Measurements from ENCODE around the gene LRP11.

- no peak for TF ChIP-seq WRNIP1 (IDR thresholded peaks at IDR 0.05; ENCODE audit: borderline replicate concordance, low read depth, low read length)
- TF ChIP-seq, protein P1, sequence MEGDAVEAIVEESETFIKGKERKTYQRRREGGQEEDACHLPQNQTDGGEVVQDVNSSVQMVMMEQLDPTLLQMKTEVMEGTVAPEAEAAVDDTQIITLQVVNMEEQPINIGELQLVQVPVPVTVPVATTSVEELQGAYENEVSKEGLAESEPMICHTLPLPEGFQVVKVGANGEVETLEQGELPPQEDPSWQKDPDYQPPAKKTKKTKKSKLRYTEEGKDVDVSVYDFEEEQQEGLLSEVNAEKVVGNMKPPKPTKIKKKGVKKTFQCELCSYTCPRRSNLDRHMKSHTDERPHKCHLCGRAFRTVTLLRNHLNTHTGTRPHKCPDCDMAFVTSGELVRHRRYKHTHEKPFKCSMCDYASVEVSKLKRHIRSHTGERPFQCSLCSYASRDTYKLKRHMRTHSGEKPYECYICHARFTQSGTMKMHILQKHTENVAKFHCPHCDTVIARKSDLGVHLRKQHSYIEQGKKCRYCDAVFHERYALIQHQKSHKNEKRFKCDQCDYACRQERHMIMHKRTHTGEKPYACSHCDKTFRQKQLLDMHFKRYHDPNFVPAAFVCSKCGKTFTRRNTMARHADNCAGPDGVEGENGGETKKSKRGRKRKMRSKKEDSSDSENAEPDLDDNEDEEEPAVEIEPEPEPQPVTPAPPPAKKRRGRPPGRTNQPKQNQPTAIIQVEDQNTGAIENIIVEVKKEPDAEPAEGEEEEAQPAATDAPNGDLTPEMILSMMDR (IDR thresholded peaks at IDR 0.05 in 2 of 3, conservative IDR thresholded peaks at IDR 0.05 in 1 of 3; ENCODE audit: control insufficient read depth in 2 of 3, extremely low read depth in 1 of 3, insufficient read depth in 1 of 3, low read depth in 3 of 3, low read length in 3 of 3) = no peak
- no peak for TF ChIP-seq MYC (IDR thresholded peaks at IDR 0.05; ENCODE audit: insufficient read depth, insufficient read length, insufficient replicate concordance, low read length, severe bottlenecking)
- TF ChIP-seq, protein P2, sequence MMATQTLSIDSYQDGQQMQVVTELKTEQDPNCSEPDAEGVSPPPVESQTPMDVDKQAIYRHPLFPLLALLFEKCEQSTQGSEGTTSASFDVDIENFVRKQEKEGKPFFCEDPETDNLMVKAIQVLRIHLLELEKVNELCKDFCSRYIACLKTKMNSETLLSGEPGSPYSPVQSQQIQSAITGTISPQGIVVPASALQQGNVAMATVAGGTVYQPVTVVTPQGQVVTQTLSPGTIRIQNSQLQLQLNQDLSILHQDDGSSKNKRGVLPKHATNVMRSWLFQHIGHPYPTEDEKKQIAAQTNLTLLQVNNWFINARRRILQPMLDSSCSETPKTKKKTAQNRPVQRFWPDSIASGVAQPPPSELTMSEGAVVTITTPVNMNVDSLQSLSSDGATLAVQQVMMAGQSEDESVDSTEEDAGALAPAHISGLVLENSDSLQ (IDR thresholded peaks at IDR 0.05) = no peak
- no peak for TF ChIP-seq YY1 (IDR thresholded peaks at IDR 0.05; ENCODE audit: low read depth, low read length)
- TF ChIP-seq JUND (IDR thresholded peaks at IDR 0.05; ENCODE audit: low read depth, low read length) = no peak
- TF ChIP-seq HDAC2 (IDR thresholded peaks at IDR 0.05) = no peak
- no peak for TF ChIP-seq EED (IDR thresholded peaks at IDR 0.05; ENCODE audit: low read depth)
- TF ChIP-seq USF2 (IDR thresholded peaks at IDR 0.05; ENCODE audit: borderline replicate concordance, low read depth, low read length) = no peak
- TF ChIP-seq TCF3 (IDR thresholded peaks at IDR 0.05; ENCODE audit: borderline replicate concordance, insufficient read depth, low read depth, low read length) = no peak
- TF ChIP-seq SIN3A (IDR thresholded peaks at IDR 0.05; ENCODE audit: low read depth, low read length) = no peak
- no peak for TF ChIP-seq BRCA1 (IDR thresholded peaks at IDR 0.05; ENCODE audit: low read depth, low read length)
- TF ChIP-seq, protein P3, sequence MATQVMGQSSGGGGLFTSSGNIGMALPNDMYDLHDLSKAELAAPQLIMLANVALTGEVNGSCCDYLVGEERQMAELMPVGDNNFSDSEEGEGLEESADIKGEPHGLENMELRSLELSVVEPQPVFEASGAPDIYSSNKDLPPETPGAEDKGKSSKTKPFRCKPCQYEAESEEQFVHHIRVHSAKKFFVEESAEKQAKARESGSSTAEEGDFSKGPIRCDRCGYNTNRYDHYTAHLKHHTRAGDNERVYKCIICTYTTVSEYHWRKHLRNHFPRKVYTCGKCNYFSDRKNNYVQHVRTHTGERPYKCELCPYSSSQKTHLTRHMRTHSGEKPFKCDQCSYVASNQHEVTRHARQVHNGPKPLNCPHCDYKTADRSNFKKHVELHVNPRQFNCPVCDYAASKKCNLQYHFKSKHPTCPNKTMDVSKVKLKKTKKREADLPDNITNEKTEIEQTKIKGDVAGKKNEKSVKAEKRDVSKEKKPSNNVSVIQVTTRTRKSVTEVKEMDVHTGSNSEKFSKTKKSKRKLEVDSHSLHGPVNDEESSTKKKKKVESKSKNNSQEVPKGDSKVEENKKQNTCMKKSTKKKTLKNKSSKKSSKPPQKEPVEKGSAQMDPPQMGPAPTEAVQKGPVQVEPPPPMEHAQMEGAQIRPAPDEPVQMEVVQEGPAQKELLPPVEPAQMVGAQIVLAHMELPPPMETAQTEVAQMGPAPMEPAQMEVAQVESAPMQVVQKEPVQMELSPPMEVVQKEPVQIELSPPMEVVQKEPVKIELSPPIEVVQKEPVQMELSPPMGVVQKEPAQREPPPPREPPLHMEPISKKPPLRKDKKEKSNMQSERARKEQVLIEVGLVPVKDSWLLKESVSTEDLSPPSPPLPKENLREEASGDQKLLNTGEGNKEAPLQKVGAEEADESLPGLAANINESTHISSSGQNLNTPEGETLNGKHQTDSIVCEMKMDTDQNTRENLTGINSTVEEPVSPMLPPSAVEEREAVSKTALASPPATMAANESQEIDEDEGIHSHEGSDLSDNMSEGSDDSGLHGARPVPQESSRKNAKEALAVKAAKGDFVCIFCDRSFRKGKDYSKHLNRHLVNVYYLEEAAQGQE (IDR thresholded peaks at IDR 0.05; ENCODE audit: low read depth, low read length) = no peak
These were observed 37.4 kb upstream of the LRP11 start for GRCh38 chr6:149901444-149902140.
